ENCODE measurements around the gene ZNHIT6.
"Not testable (repeated sequence)": the region's sequence is repeated elsewhere in the genome, so short reads cannot be mapped to it uniquely, and the experiment has no call there.

Gene ZNHIT6

GRCh38 chr1:85650645-85651044 is 57.6 kb downstream of the ZNHIT6 start:
- Histone ChIP-seq H3K9me3 (ENCODE audit: control insufficient read depth, insufficient read depth, low read depth, low read length) (no peaks in the 10 kb centered on the region), H3K36me3 (ENCODE audit: control insufficient read depth in 2 of 2, insufficient read depth in 1 of 2, low read length in 2 of 2) (peaks cover 4 to 25% of the 10 kb centered on the region in 2 experiments), H3K4me1 (ENCODE audit: control insufficient read depth, insufficient read depth, low read length) (no peaks in the 10 kb centered on the region), H3K27ac (ENCODE audit: extremely low read depth, low read depth, low read length) (no peak overlapping the region), H3K4me3 (ENCODE audit: low read depth, low read length) (no peak overlapping the region)
- ChIA-PET CTCF (no interaction called here), POLR2A (no interaction called here)
- TF ChIP-seq ZNF692 (tag by site-specific recombination; IDR thresholded peaks at IDR 0.05), result no peak

- CTCF ChIA-PET, result interaction anchor here (1.5 kb wide), 1 partner anchor 37 kb away, joined by 5 read pairs; no protein-coding TSS in a partner anchor
- TF ChIP-seq ZNF398 (tag by site-specific recombination; IDR thresholded peaks at IDR 0.05) (no peak), IKZF3 (tag by site-specific recombination; IDR thresholded peaks at IDR 0.05) (no peak), ZNF837 (tag by site-specific recombination; IDR thresholded peaks at IDR 0.05) (no peak), PATZ1 (tag by site-specific recombination; IDR thresholded peaks at IDR 0.05) (no peak), ZNF660 (tag by site-specific recombination; IDR thresholded peaks at IDR 0.05) (no peak), ZNF148 (tag by site-specific recombination; IDR thresholded peaks at IDR 0.05; ENCODE audit: borderline replicate concordance) (no peak), ZNF658 (tag by site-specific recombination; IDR thresholded peaks at IDR 0.05) (no peak), ZNF114 (tag by site-specific recombination; IDR thresholded peaks at IDR 0.05) (no peak), EGR2 (tag by site-specific recombination; IDR thresholded peaks at IDR 0.05; ENCODE audit: low read depth) (no peak), ZNF777 (tag by site-specific recombination; IDR thresholded peaks at IDR 0.05; ENCODE audit: borderline replicate concordance) (no peak)
These were observed 58.6 kb downstream of the ZNHIT6 start for GRCh38 chr1:85649591-85649990.

GRCh38 chr1:85641598-85642556 is 66.4 kb downstream of the ZNHIT6 start:
- H3K27ac ChIP-seq (ENCODE audit: extremely low read depth, low read depth, low read length); H3K36me3 ChIP-seq (ENCODE audit: control insufficient read depth in 2 of 2, insufficient read depth in 1 of 2, low read length in 2 of 2); H3K4me1 ChIP-seq (ENCODE audit: control insufficient read depth, insufficient read depth, low read length); H3K4me3 ChIP-seq (ENCODE audit: low read depth, low read length); H3K9me3 ChIP-seq (ENCODE audit: control insufficient read depth, insufficient read depth, low read depth, low read length): not testable (repeated sequence)
- POLR2A ChIA-PET, result interaction anchor here (1.1 kb wide), 1 partner anchor 60 kb away, joined by 4 read pairs; no protein-coding TSS in a partner anchor
- TF ChIP-seq ZFP69B (tag by site-specific recombination; IDR thresholded peaks at IDR 0.05) (0 out of 2 replicates have a peak, but pooled peaks have one; percentile 48), SETDB1 (IDR thresholded peaks at IDR 0.05; ENCODE audit: insufficient read length, low read length) (peak; percentile 51), ZBTB48 (tag by site-specific recombination; IDR thresholded peaks at IDR 0.05) (peak; percentile 55), KLF1 (tag by site-specific recombination; IDR thresholded peaks at IDR 0.05) (peak; percentile 66), ZNF341 (tag by site-specific recombination; IDR thresholded peaks at IDR 0.05; ENCODE audit: low read depth) (peak; percentile 72)
- CTCF ChIA-PET, result interaction anchor here (0.6 kb wide), 1 partner anchor 361 kb away, joined by 3 read pairs; no protein-coding TSS in a partner anchor

More at GRCh38 chr1:85649591-85649990, 58.6 kb downstream of the ZNHIT6 start:
- Histone ChIP-seq H3K4me1 (ENCODE audit: control insufficient read depth, insufficient read depth, low read length) (no peaks in the 10 kb centered on the region), H3K4me3 (ENCODE audit: low read depth, low read length) (no peak overlapping the region), H3K36me3 (ENCODE audit: control insufficient read depth in 2 of 2, insufficient read depth in 1 of 2, low read length in 2 of 2) (peaks cover 4 to 25% of the 10 kb centered on the region in 2 experiments), H3K9me3 (ENCODE audit: control insufficient read depth, insufficient read depth, low read depth, low read length) (no peaks in the 10 kb centered on the region), H3K27ac (ENCODE audit: extremely low read depth, low read depth, low read length) (no peak overlapping the region)
- POLR2A ChIA-PET, result no interaction called here

- H3K4me1 ChIP-seq (ENCODE audit: control insufficient read depth, insufficient read depth, low read length); H3K4me3 ChIP-seq (ENCODE audit: low read depth, low read length); H3K27ac ChIP-seq (ENCODE audit: extremely low read depth, low read depth, low read length); CTCF ChIA-PET; H3K36me3 ChIP-seq (ENCODE audit: control insufficient read depth in 2 of 2, insufficient read depth in 1 of 2, low read length in 2 of 2); H3K9me3 ChIP-seq (ENCODE audit: control insufficient read depth, insufficient read depth, low read depth, low read length): not testable (repeated sequence)
- POLR2A ChIA-PET, result interaction anchor here (0.6 kb wide), 1 partner anchor 1690 kb away, joined by 4 read pairs; no protein-coding TSS in a partner anchor
These were observed 68.3 kb downstream of the ZNHIT6 start for GRCh38 chr1:85639920-85640319.
